OCI-LY7 (cell line): Measurements from ENCODE around the gene STIL. TPM values are rescaled to one million over a fixed set of nuclear protein-coding genes. Genes with fewer than 3 reads are reported as not detected.
"Not testable (repeated sequence)": the region's sequence is repeated elsewhere in the genome, so short reads cannot be mapped to it uniquely, and the experiment has no call there.

ENCODE experiments used
- BruUV-seq: library from RNA; stranded (reverse); fragments of 400-500 nt; replicated peaks from 2 replicates; lab custom pipeline; 2021; lab: Mats Ljungman, UMichigan
- CTCF ChIA-PET: fragments of 300-600 bp; sonication (Branson Sonifier 250); formaldehyde crosslinking; loops from one replicate; lab custom pipeline; 2022; ENCODE audit warnings: antibody characterized with exemption; ENCODE audit not compliant: unreplicated experiment; lab: Charles Lee
- POLR2A ChIA-PET: fragments of 300-600 bp; sonication (Branson Sonifier 250); formaldehyde crosslinking; loops from one replicate; lab custom pipeline; 2022; ENCODE audit warnings: antibody characterized with exemption; lab: Charles Lee
- DNase-seq: peaks from one replicate; pipeline ENCODE4 v3.0.0-alpha.2; 2015; ENCODE audit warnings: low spot score
- H2AFZ ChIP-seq: fragments of 200-600 bp; sonication (generic), shearing (Covaris generic); 2 replicates; pipeline ENCODE4 v1.6.1; 2014; ENCODE audit warnings: mild to moderate bottlenecking, antibody characterized with exemption, low read length, moderate library complexity
- H3K27ac ChIP-seq: fragments of 200-600 bp; sonication (generic); 2 replicates; pipeline ENCODE4 v1.5.1; 2014; ENCODE audit warnings: mixed run types, low read depth, mild to moderate bottlenecking, moderate library complexity, low read length, inconsistent platforms; ENCODE audit not compliant: poor library complexity, severe bottlenecking
- H3K36me3 ChIP-seq: fragments of 200-600 bp; sonication (generic); 2 replicates; pipeline ENCODE4 v1.6.1; 2014; ENCODE audit warnings: mild to moderate bottlenecking, antibody characterized with exemption, low read length, moderate library complexity, mixed read lengths; ENCODE audit not compliant: insufficient read depth
- H3K4me1 ChIP-seq: fragments of 200-600 bp; sonication (generic); 2 replicates; pipeline ENCODE4 v1.5.1; 2014; ENCODE audit warnings: mild to moderate bottlenecking, low read length; ENCODE audit not compliant: insufficient read depth, poor library complexity, severe bottlenecking
- H3K4me2 ChIP-seq: fragments of 200-600 bp; sonication (generic); 2 replicates; pipeline ENCODE4 v1.6.1; 2014; ENCODE audit warnings: mild to moderate bottlenecking, low read length
- H3K4me3 ChIP-seq: fragments of 200-600 bp; sonication (generic); 2 replicates; pipeline ENCODE4 v1.5.1; 2014; ENCODE audit warnings: mild to moderate bottlenecking, low read depth, low read length; ENCODE audit not compliant: poor library complexity, severe bottlenecking
- H3K79me2 ChIP-seq: fragments of 200-600 bp; sonication (generic); 2 replicates; pipeline ENCODE4 v1.6.1; 2016; ENCODE audit warnings: low read depth, mild to moderate bottlenecking, low read length, moderate library complexity, mixed read lengths; ENCODE audit not compliant: insufficient read depth
- H3K9me2 ChIP-seq: fragments of 200-600 bp; sonication (generic); 2 replicates; pipeline ENCODE4 v1.6.1; 2016; ENCODE audit warnings: mild to moderate bottlenecking, low read length, mixed read lengths; ENCODE audit not compliant: insufficient read depth
- H3K9me3 ChIP-seq: fragments of 200-600 bp; sonication (generic); 2 replicates; pipeline ENCODE4 v1.6.1; 2014; ENCODE audit warnings: mild to moderate bottlenecking, mixed run types, low read length, mixed read lengths
- H4K20me1 ChIP-seq: fragments of 200-600 bp; sonication (generic); 2 replicates; pipeline ENCODE4 v1.6.1; 2014; ENCODE audit warnings: mild to moderate bottlenecking, antibody characterized with exemption, low read length, moderate library complexity, mixed read lengths; ENCODE audit not compliant: insufficient read depth
- EZH2phosphoT487 ChIP-seq: fragments of 200-600 bp; sonication (generic); IDR thresholded peaks from 2 replicates; pipeline ENCODE4 v1.6.1; 2018; ENCODE audit warnings: low read depth, borderline replicate concordance, mild to moderate bottlenecking, mixed run types, antibody characterized with exemption, low read length, moderate library complexity, mixed read lengths
- intact Hi-C: fragments of 100-400 bp; cut with micrococcal nuclease; formaldehyde crosslinking; loops from one replicate; pipeline ENCODE4 v1.10.0; 2022; ENCODE audit not compliant: unreplicated experiment
- total RNA-seq, 2 experiments: library from RNA; depleted of rRNA in 1 of 2; stranded (reverse); fragments of >200 nt in 1 of 2; shearing (Covaris generic) in 1 of 2; gene quantifications; 2 replicates each; pipeline ENCODE4 v1.2.3, GENCODE V29; 2014 to 2022
- TF ChIP-seq, protein P1 (sequence below): fragments of 200-600 bp; sonication (generic); conservative IDR thresholded peaks from 2 replicates; pipeline ENCODE4 v1.5.1; 2014; ENCODE audit warnings: mild to moderate bottlenecking, antibody characterized with exemption, low read length, moderate library complexity, mixed read lengths

STIL gene
- total RNA-seq, 2 experiments from 2014 or later = 46.6 to 60.0 TPM

DNA sequence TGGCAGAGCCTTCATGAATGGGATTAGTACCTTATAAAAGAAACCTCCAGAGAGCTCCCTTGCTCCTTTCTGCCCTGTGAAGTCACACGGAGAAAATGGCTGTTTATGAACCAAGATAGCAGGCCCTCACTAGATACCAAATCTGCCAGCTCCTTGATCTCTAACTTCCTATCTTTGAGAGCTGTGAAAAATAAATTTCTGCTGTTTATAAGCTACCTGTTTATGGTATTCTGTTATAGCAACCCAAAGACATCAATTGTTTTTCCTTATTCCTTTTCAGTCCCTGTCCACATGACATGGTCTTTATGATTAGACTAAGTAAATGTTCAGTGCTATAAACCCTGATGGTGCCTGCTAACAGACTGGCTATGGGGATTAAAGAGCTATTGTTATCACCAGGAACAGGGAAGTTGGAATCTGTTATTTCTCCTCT, 9.7 kb upstream of the STIL start:
- Histone ChIP-seq H3K4me3 (no peak overlapping the region), H3K36me3 (no peaks in the 10 kb centered on the region), H3K27ac (no peak overlapping the region), H3K9me3 (no peaks in the 10 kb centered on the region), H3K79me2 (no peaks in the 10 kb centered on the region), H3K9me2 (no peaks in the 10 kb centered on the region), H4K20me1 (no peaks in the 10 kb centered on the region), H3K4me1 (no peaks in the 10 kb centered on the region), H2AFZ (peak overlapping the region; percentile 65), H3K4me2 (no peak overlapping the region)
- no peak for DNase-seq
- no peak for TF ChIP-seq EZH2phosphoT487
- intact Hi-C loops = no loop called here
- CTCF ChIA-PET = interaction anchor here (0.5 to 1.5 kb wide), 4 partner anchors 9 to 40 kb away, joined by 3 to 5 read pairs (median 4); partner anchors contain the start of genes CMPK1 and STIL
- POLR2A ChIA-PET = interaction anchor here (1.0 to 3.1 kb wide), 4 partner anchors 9 to 48 kb away, joined by 4 to 18 read pairs (median 8); partner anchors contain the start of genes CMPK1 and STIL
- no TSS peak for BruUV-seq

DNA sequence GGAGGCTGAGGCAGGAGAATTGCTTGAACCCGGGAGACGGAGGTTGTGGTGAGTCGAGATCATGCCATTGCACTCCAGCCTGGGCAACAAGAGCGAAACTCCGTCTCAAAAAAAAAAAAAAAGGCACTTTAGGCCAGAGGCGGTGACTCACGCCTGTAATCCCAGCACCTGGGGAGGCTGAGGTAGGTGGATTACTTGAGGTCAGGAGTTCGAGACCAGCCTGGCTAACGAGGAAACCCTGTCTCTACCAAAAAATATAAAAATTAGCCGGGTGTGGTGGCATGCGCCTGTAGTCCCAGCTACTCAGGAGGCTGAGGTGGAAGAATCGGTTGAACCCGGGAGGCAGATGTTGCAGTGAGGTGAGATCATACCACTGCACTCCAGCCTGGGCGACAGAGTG, 6.0 kb upstream of the STIL start:
- H2AFZ ChIP-seq = not testable (repeated sequence)

DNA sequence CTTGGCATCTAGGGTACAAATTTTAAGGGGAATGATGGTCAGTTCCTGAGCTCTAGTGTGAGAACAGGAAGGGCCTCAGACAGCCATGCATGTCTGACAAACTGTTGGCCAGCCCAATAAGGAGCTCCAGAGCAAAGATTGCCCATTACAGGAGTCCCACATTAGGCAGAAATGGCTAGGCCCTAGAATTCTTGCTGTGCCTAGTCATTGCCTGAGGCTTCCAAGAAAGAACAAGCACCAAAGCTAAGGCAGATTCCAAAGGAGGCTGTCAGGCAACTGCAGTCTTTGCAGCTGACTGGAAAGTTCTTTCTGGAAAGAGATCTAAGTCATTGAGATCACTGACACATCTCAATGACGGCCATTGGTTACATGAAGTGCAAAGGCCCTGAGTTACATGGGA, 3.9 kb upstream of the STIL start:
- DNase-seq = no peak
- no peaks in the 10 kb centered on the region for H3K9me2 ChIP-seq
- no peak overlapping the region for H3K27ac ChIP-seq
- no peak overlapping the region for H3K4me2 ChIP-seq
- no peak overlapping the region for H3K4me3 ChIP-seq
- intact Hi-C loops = no loop called here
- H3K9me3 ChIP-seq = no peaks in the 10 kb centered on the region
- no peak overlapping the region for H2AFZ ChIP-seq
- peaks cover 4% of the 10 kb centered on the region for H3K4me1 ChIP-seq
- peaks cover 2% of the 10 kb centered on the region; the same call in 1 of the 2 replicates for H4K20me1 ChIP-seq
- H3K79me2 ChIP-seq = peaks cover 11% of the 10 kb centered on the region
- CTCF ChIA-PET = no interaction called here
- BruUV-seq = no TSS peak
- POLR2A ChIA-PET = interaction anchor here (1.0 to 1.6 kb wide), 2 partner anchors 14 to 60 kb away, joined by 3 to 8 read pairs; no protein-coding TSS in a partner anchor
- TF ChIP-seq, protein P1, sequence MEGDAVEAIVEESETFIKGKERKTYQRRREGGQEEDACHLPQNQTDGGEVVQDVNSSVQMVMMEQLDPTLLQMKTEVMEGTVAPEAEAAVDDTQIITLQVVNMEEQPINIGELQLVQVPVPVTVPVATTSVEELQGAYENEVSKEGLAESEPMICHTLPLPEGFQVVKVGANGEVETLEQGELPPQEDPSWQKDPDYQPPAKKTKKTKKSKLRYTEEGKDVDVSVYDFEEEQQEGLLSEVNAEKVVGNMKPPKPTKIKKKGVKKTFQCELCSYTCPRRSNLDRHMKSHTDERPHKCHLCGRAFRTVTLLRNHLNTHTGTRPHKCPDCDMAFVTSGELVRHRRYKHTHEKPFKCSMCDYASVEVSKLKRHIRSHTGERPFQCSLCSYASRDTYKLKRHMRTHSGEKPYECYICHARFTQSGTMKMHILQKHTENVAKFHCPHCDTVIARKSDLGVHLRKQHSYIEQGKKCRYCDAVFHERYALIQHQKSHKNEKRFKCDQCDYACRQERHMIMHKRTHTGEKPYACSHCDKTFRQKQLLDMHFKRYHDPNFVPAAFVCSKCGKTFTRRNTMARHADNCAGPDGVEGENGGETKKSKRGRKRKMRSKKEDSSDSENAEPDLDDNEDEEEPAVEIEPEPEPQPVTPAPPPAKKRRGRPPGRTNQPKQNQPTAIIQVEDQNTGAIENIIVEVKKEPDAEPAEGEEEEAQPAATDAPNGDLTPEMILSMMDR = no peak
- no peak for TF ChIP-seq EZH2phosphoT487
- peaks cover 2% of the 10 kb centered on the region for H3K36me3 ChIP-seq

More for the DNA sequence above, 6.0 kb upstream of the STIL start:
- H3K4me3 ChIP-seq, POLR2A ChIA-PET, H3K79me2 ChIP-seq, H3K9me3 ChIP-seq, H3K4me1 ChIP-seq, intact Hi-C loops, H3K27ac ChIP-seq, H3K4me2 ChIP-seq, H3K9me2 ChIP-seq, H3K36me3 ChIP-seq, BruUV-seq, CTCF ChIA-PET, H4K20me1 ChIP-seq, DNase-seq: not testable (repeated sequence)
